Measurements from ENCODE around the gene CEP295NL.

GRCh38 chr17:78937561-78937960 lies 34.6 kb upstream of the CEP295NL start:
- TF ChIP-seq POLR2A (IDR thresholded peaks at IDR 0.05; ENCODE audit: low read depth), result no peak
- no peak for TF ChIP-seq POLR2AphosphoS5 (IDR thresholded peaks at IDR 0.05)
- TF ChIP-seq CTCF (IDR thresholded peaks at IDR 0.05), result no peak

Measured in esophagus muscularis mucosa (tissue), 3 donors.